ENCODE measurements around the gene MBTPS2. TPM values are rescaled to one million over a fixed set of nuclear protein-coding genes. Genes with fewer than 3 reads are reported as not detected.

MBTPS2 gene
- total and polyA plus RNA-seq, 8 donors: 1.2 to 20.2 (median 2.1) TPM; not detected in 1

DNA sequence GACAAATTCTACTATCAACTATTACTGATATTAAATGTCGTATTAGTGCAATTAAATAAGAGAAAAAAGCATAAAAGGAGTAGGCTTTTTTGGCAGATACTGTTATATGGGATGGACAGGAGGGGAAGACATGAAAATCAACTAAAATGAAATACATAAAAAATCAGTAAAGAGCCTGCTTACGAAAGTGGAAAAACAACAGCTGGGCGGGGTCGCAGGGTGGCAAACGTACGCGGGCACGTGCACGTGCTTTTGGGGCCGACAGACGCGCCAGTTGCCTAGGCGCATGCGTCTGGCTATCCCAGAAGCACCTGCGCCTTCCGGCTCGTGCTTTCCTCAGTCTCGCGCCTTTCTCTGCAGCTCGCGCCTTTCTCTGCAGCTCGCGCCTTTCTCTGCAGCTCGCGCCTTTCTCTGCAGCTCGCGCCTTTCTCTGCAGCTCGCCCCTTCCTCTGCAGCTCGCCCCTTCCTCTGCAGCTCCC is 16.6 kb downstream of the MBTPS2 start, which contains the start of gene YY2:
TSS of gene YY2 (plus strand) at position 51 of the 479 bp plus-strand sequence. CDS start 498 bp downstream, outside the sequence.
- H3K27me3 ChIP-seq: no peaks in the 10 kb centered on the region
- DNase-seq: no peak
- TF ChIP-seq EP300 (IDR thresholded peaks at IDR 0.05) (no peak), POLR2A (IDR thresholded peaks at IDR 0.05) (no peak), POLR2AphosphoS5 (IDR thresholded peaks at IDR 0.05) (no peak)
- TF ChIP-seq, protein P1, sequence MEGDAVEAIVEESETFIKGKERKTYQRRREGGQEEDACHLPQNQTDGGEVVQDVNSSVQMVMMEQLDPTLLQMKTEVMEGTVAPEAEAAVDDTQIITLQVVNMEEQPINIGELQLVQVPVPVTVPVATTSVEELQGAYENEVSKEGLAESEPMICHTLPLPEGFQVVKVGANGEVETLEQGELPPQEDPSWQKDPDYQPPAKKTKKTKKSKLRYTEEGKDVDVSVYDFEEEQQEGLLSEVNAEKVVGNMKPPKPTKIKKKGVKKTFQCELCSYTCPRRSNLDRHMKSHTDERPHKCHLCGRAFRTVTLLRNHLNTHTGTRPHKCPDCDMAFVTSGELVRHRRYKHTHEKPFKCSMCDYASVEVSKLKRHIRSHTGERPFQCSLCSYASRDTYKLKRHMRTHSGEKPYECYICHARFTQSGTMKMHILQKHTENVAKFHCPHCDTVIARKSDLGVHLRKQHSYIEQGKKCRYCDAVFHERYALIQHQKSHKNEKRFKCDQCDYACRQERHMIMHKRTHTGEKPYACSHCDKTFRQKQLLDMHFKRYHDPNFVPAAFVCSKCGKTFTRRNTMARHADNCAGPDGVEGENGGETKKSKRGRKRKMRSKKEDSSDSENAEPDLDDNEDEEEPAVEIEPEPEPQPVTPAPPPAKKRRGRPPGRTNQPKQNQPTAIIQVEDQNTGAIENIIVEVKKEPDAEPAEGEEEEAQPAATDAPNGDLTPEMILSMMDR (IDR thresholded peaks at IDR 0.05): no peak
- H3K27ac ChIP-seq: no peak within 1 kb of the TSS
- H3K9me3 ChIP-seq: peaks cover 0 to 7% (median 0%) of the 10 kb centered on the region in 4 donors
- peaks cover 0 to 32% (median 29%) of the 10 kb centered on the region in 4 donors for H3K36me3 ChIP-seq
- WGBS, 5 donors: 84 to 97% (median 97%) methylated on average over 18 to 29 of the region's 29 CpGs
- intact Hi-C loops (cut with DNase I; ENCODE audit: low total_unique reads): no loop called here
- no peak within 1 kb of the TSS for H3K4me3 ChIP-seq
- H3K4me1 ChIP-seq: no peaks in the 10 kb centered on the region

DNA sequence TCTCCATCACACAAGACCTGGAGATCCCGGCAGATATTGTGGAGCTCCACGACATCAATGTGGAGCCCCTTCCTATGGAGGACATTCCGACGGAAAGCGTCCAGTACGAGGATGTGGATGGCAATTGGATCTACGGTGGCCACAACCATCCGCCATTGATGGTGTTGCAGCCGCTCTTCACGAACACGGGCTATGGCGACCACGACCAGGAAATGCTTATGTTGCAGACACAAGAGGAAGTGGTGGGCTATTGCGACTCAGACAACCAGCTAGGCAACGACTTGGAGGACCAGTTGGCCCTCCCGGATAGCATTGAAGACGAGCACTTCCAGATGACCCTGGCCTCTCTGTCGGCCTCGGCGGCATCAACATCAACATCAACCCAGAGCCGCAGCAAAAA is 17.1 kb downstream of the MBTPS2 start:
- Histone ChIP-seq H3K4me3 (no peak overlapping the region), H3K27ac (no peak overlapping the region), H3K4me1 (no peaks in the 10 kb centered on the region), H3K27me3 (no peaks in the 10 kb centered on the region), H3K36me3 (peaks cover 0 to 28% (median 26%) of the 10 kb centered on the region in 4 donors), H3K9me3 (peaks cover 0 to 7% (median 0%) of the 10 kb centered on the region in 4 donors)
- no peak for DNase-seq
- 91 to 96% (median 96%) methylated on average over 17 to 21 of the region's 21 CpGs for WGBS, 5 donors
- intact Hi-C loops (cut with DNase I; ENCODE audit: low total_unique reads): no loop called here
- TF ChIP-seq POLR2A (IDR thresholded peaks at IDR 0.05): no peak
- no peak for TF ChIP-seq POLR2AphosphoS5 (IDR thresholded peaks at IDR 0.05)
- TF ChIP-seq EP300 (IDR thresholded peaks at IDR 0.05): no peak
- TF ChIP-seq, protein P1 (IDR thresholded peaks at IDR 0.05): no peak

DNA sequence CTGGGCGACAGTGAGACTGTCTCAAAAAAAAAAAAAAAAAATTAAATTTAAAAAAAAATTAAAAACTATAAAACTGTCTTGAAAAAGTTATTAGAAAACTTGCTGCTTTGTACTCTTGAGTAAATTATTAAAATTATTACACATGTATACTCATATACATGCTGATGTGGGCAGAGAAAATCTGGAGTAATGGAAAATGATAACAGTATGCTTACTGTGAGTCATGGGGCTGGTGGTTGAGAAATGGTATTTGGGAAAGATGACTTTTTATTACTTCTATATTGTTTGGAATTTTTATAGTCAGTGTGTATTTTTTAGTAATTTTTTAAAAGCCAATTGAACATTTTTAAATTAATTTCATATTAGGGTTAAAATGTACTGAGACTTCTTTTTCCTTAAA is 23.8 kb downstream of the MBTPS2 start:
- H3K36me3 ChIP-seq: no peaks in the 10 kb centered on the region
- no peaks in the 10 kb centered on the region for H3K27me3 ChIP-seq
- no peaks in the 10 kb centered on the region for H3K9me3 ChIP-seq
- no peak overlapping the region for H3K4me3 ChIP-seq
- no peak for DNase-seq
- TF ChIP-seq POLR2A (IDR thresholded peaks at IDR 0.05) (no peak), EP300 (IDR thresholded peaks at IDR 0.05) (no peak), POLR2AphosphoS5 (IDR thresholded peaks at IDR 0.05) (no peak)
- TF ChIP-seq, protein P1 (IDR thresholded peaks at IDR 0.05): no peak
- H3K27ac ChIP-seq: no peak overlapping the region
- intact Hi-C loops (cut with DNase I; ENCODE audit: low total_unique reads): no loop called here
- H3K4me1 ChIP-seq: no peaks in the 10 kb centered on the region
- 93 to 100% (median 95%) methylated on average over 1 of the region's 1 CpG for WGBS, 5 donors

DNA sequence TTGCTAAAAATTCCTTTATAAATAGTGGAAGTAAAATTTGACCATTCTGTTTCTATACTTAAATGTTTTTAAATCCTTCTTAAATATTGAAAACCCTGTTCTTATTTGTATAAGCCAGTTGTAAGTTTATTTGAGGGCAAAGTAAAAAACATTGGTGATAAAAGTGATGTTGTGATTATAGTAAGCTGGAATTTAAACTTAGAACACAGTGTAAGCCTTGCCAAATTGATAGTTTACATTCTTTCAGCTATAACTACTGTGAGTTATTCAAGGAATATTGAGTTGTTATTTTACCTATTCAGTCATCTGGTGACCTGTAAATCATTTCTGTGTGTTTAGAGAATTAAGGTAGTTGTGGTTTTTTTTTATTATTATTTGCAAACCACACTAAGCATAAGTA is 26.0 kb downstream of the MBTPS2 start:
- Histone ChIP-seq H3K4me1 (no peaks in the 10 kb centered on the region), H3K36me3 (no peaks in the 10 kb centered on the region), H3K9me3 (no peaks in the 10 kb centered on the region), H3K27ac (no peak overlapping the region), H3K27me3 (no peaks in the 10 kb centered on the region), H3K4me3 (no peak overlapping the region)
- no peak for DNase-seq
- no peak for TF ChIP-seq POLR2AphosphoS5 (IDR thresholded peaks at IDR 0.05)
- no peak for TF ChIP-seq POLR2A (IDR thresholded peaks at IDR 0.05)
- TF ChIP-seq, protein P1 (IDR thresholded peaks at IDR 0.05): no peak
- TF ChIP-seq EP300 (IDR thresholded peaks at IDR 0.05): no peak
- intact Hi-C loops (cut with DNase I; ENCODE audit: low total_unique reads): no loop called here

Measured in stomach (tissue), 9 donors.